Thymus (tissue), 11 donors: ENCODE measurements around the gene ADGRD2. TPM values are rescaled to one million over a fixed set of nuclear protein-coding genes. Genes with fewer than 3 reads are reported as not detected.
A peak's percentile ranks its signal among the peaks of the same experiment; 100 is the strongest.

Experiments
- DNase-seq, 9 donors: peaks; one replicate each; pipeline ENCODE4 v3.0.0-alpha.2; 2013; ENCODE audit warnings: low spot score in 9 of 9, low read depth in 6 of 9, missing footprints in 1 of 9
- H3K27ac ChIP-seq, 2 donors: one replicate each; pipeline ENCODE4 v1.5.1; 2013; ENCODE audit warnings: control low read depth in 1 of 2, low read depth in 1 of 2, low read length in 1 of 2, mild to moderate bottlenecking in 1 of 2, moderate library complexity in 1 of 2
- H3K27me3 ChIP-seq, 2 donors: one replicate each; pipeline ENCODE4 v1.5.1; 2013; ENCODE audit warnings: low read length in 1 of 2; ENCODE audit not compliant: control insufficient read depth in 2 of 2, insufficient read depth in 1 of 2
- H3K36me3 ChIP-seq, 2 donors: one replicate each; pipeline ENCODE4 v1.5.1; 2013; ENCODE audit warnings: low read length in 1 of 2, mild to moderate bottlenecking in 1 of 2, moderate library complexity in 1 of 2; ENCODE audit not compliant: control insufficient read depth in 2 of 2, insufficient read depth in 2 of 2
- H3K4me1 ChIP-seq, 2 donors: one replicate each; pipeline ENCODE4 v1.5.1; 2013; ENCODE audit warnings: low read length in 2 of 2; ENCODE audit not compliant: control insufficient read depth in 2 of 2, insufficient read depth in 2 of 2
- H3K4me3 ChIP-seq, 2 donors: one replicate each; pipeline ENCODE4 v1.5.1; 2013; ENCODE audit warnings: low read length in 2 of 2, control low read depth in 1 of 2, mild to moderate bottlenecking in 1 of 2
- H3K9me3 ChIP-seq, 2 donors: one replicate each; pipeline ENCODE4 v1.5.1; 2013; ENCODE audit warnings: low read length in 1 of 2, mild to moderate bottlenecking in 1 of 2; ENCODE audit not compliant: control insufficient read depth in 2 of 2, insufficient read depth in 1 of 2
- WGBS: extraction: QIAGEN DNeasy Blood & Tissue Kit; methylation state at CpG from one replicate; pipeline ENCODE4 v1.1.7; 2013; 5-methylcytosine and 5-hydroxymethylcytosine counted together
- polyA plus RNA-seq: library from polyadenylated mRNA; stranded (reverse); fragments of 200-250 nt; gene quantifications from one replicate; pipeline ENCODE4 v1.2.3, GENCODE V29; 2013
- total RNA-seq: library from RNA; stranded (reverse); fragments of 120-200 nt; gene quantifications from one replicate; pipeline ENCODE4 v1.2.4, GENCODE V29; 2013
- donor health status: healthy.

ADGRD2 gene
- total and polyA plus RNA-seq, 2 donors, result 0.09 to 0.50 TPM

GRCh38 chr9:124441291-124441690 lies 9.0 kb upstream of the ADGRD2 start:
- H3K4me3 ChIP-seq, result no peak overlapping the region
- no peaks in the 10 kb centered on the region for H3K36me3 ChIP-seq
- WGBS, result 10% methylated on average over 16 of the region's 16 CpGs
- DNase-seq, result no peak
- H3K27me3 ChIP-seq, result peaks cover 0 to 25% of the 10 kb centered on the region in 2 donors
- H3K27ac ChIP-seq, result no peak overlapping the region
- no peaks in the 10 kb centered on the region for H3K9me3 ChIP-seq
- H3K4me1 ChIP-seq, result no peaks in the 10 kb centered on the region

GRCh38 chr9:124442379-124442778 lies 7.9 kb upstream of the ADGRD2 start:
- H3K4me1 ChIP-seq, result no peaks in the 10 kb centered on the region
- no peak for DNase-seq
- H3K27ac ChIP-seq, result no peak overlapping the region

GRCh38 chr9:124442826-124443225 lies 7.4 kb upstream of the ADGRD2 start:
- Histone ChIP-seq H3K4me1 (no peaks in the 10 kb centered on the region), H3K9me3 (no peaks in the 10 kb centered on the region), H3K4me3 (no peak overlapping the region), H3K27me3 (peaks cover 0 to 25% of the 10 kb centered on the region in 2 donors), H3K27ac (no peak overlapping the region), H3K36me3 (no peaks in the 10 kb centered on the region)
- no peak for DNase-seq
- WGBS, result 91% methylated on average over 3 of the region's 3 CpGs

More at GRCh38 chr9:124442379-124442778, 7.9 kb upstream of the ADGRD2 start:
- Histone ChIP-seq H3K4me3 (no peak overlapping the region), H3K36me3 (no peaks in the 10 kb centered on the region), H3K27me3 (peaks cover 0 to 25% of the 10 kb centered on the region in 2 donors), H3K9me3 (no peaks in the 10 kb centered on the region)

- H3K36me3 ChIP-seq, result no peaks in the 10 kb centered on the region
- peaks cover 0 to 32% of the 10 kb centered on the region in 2 donors for H3K27me3 ChIP-seq
- H3K27ac ChIP-seq, result no peak overlapping the region
- 95% methylated on average over 2 of the region's 2 CpGs for WGBS
- no peak overlapping the region for H3K4me3 ChIP-seq
- H3K4me1 ChIP-seq, result no peaks in the 10 kb centered on the region
- no peaks in the 10 kb centered on the region for H3K9me3 ChIP-seq
- DNase-seq, result no peak
These were observed 6.6 kb upstream of the ADGRD2 start for GRCh38 chr9:124443625-124444024.

- DNase-seq, result peak in 1 of 9 donors; percentile 17
- 89% methylated on average over 3 of the region's 3 CpGs for WGBS
- Histone ChIP-seq H3K36me3 (no peaks in the 10 kb centered on the region), H3K4me3 (no peak overlapping the region), H3K9me3 (no peaks in the 10 kb centered on the region), H3K27ac (no peak overlapping the region), H3K27me3 (peaks cover 0 to 36% of the 10 kb centered on the region in 2 donors), H3K4me1 (no peaks in the 10 kb centered on the region)
These were observed 6.1 kb upstream of the ADGRD2 start for GRCh38 chr9:124444166-124444565.

GRCh38 chr9:124447297-124447661 lies 3.0 kb upstream of the ADGRD2 start:
- H3K27me3 ChIP-seq, result peaks cover 13 to 46% of the 10 kb centered on the region in 2 donors
- no peak overlapping the region for H3K4me3 ChIP-seq
- peaks cover 0 to 10% of the 10 kb centered on the region in 2 donors for H3K4me1 ChIP-seq
- WGBS, result 76% methylated on average over 4 of the region's 4 CpGs
- H3K36me3 ChIP-seq, result no peaks in the 10 kb centered on the region
- H3K27ac ChIP-seq, result no peak overlapping the region
- DNase-seq, result no peak
- H3K9me3 ChIP-seq, result peaks cover 0 to 4% of the 10 kb centered on the region in 2 donors

GRCh38 chr9:124448019-124448418 lies 2.2 kb upstream of the ADGRD2 start:
- no peak for DNase-seq
- 95% methylated on average over 7 of the region's 7 CpGs for WGBS
- Histone ChIP-seq H3K4me1 (peaks cover 0 to 10% of the 10 kb centered on the region in 2 donors), H3K27ac (no peak overlapping the region), H3K27me3 (peaks cover 20 to 49% of the 10 kb centered on the region in 2 donors), H3K4me3 (no peak overlapping the region), H3K9me3 (peaks cover 0 to 4% of the 10 kb centered on the region in 2 donors), H3K36me3 (no peaks in the 10 kb centered on the region)

GRCh38 chr9:124449381-124450151 lies 685 bp upstream of the ADGRD2 start:
- Histone ChIP-seq H3K27ac (no peak overlapping the region), H3K9me3 (peaks cover 0 to 4% of the 10 kb centered on the region in 2 donors), H3K27me3 (peaks cover 33 to 63% of the 10 kb centered on the region in 2 donors), H3K4me3 (no peak overlapping the region), H3K36me3 (no peaks in the 10 kb centered on the region), H3K4me1 (peaks cover 0 to 10% of the 10 kb centered on the region in 2 donors)
- WGBS, result 97% methylated on average over 13 of the region's 13 CpGs
- no peak for DNase-seq

- no peak overlapping the region for H3K4me3 ChIP-seq
- H3K4me1 ChIP-seq, result peaks cover 0 to 10% of the 10 kb centered on the region in 2 donors
- no peaks in the 10 kb centered on the region for H3K36me3 ChIP-seq
- H3K27ac ChIP-seq, result no peak overlapping the region
- H3K9me3 ChIP-seq, result peaks cover 0 to 4% of the 10 kb centered on the region in 2 donors
- peaks cover 34 to 68% of the 10 kb centered on the region in 2 donors for H3K27me3 ChIP-seq
- WGBS, result 45% methylated on average over 19 of the region's 19 CpGs
- no peak for DNase-seq
These were observed 845 bp downstream of the ADGRD2 start for GRCh38 chr9:124450931-124451661.
